K562 (cell line): ENCODE measurements around the gene POM121C. TPM values are rescaled to one million over a fixed set of nuclear protein-coding genes. Genes with fewer than 3 reads are reported as not detected.
"Not testable (repeated sequence)": the region's sequence is repeated elsewhere in the genome, so short reads cannot be mapped to it uniquely, and the experiment has no call there.

ENCODE experiments used
- ATAC-seq: fragments of 200-7000 bp; cut with Tn5 transposase; 3 replicates; pipeline ENCODE4 v1.9.1; 2020; ENCODE audit warnings: moderate library complexity
- BruUV-seq: library from RNA; stranded (reverse); fragments of 400-500 nt; replicated peaks from 2 replicates; lab custom pipeline; 2021; lab: Mats Ljungman, UMichigan
- CTCF ChIA-PET: fragments of 300-600 bp; formaldehyde crosslinking; extraction: SDS; loops from one replicate; lab custom pipeline; 2021; ENCODE audit warnings: low intra/inter-chr PET ratio; lab: Yijun Ruan, JAX
- POLR2A ChIA-PET: fragments of 300-600, 350-650 bp; sonication (Branson Sonifier 250); formaldehyde crosslinking; extraction: SDS; loops from one replicate; lab custom pipeline; 2021; ENCODE audit warnings: antibody characterized with exemption, inconsistent platforms; lab: Yijun Ruan, JAX
- DNase-seq, 4 experiments: peaks; one replicate each; pipeline versions ENCODE4 v3.0.0 to v3.0.0-alpha.2; 2011 to 2018; ENCODE audit warnings: low spot score in 3 of 4, mixed read lengths in 3 of 4; ENCODE audit errors: extremely low read depth in 1 of 4
- FAIRE-seq: peaks from 2 replicates; lab custom pipeline; 2011; peaks lifted over from hg19 to GRCh38; lab: Jason Lieb, UNC
- H2AFZ ChIP-seq: 2 replicates; pipeline ENCODE4 v1.6.0; 2011; ENCODE audit warnings: low read depth, low read length, control low read depth, inconsistent platforms
- H3K27ac ChIP-seq: fragments of 200-600 bp; 3 replicates; pipeline ENCODE4 v1.8.0; 2011; ENCODE audit warnings: low read depth, mild to moderate bottlenecking, control low read depth, inconsistent platforms, low read length, moderate library complexity, mixed read lengths; ENCODE audit errors: extremely low read depth
- H3K27me3 ChIP-seq, 2 experiments: fragments of 300-600 bp in 1 of 2; 2 replicates in 1 of 2; 3 replicates in 1 of 2; pipeline versions ENCODE4 v1.6.0 to v1.8.0; 2011; ENCODE audit warnings: inconsistent platforms in 2 of 2, low read length in 2 of 2, mild to moderate bottlenecking in 1 of 2, mixed read lengths in 1 of 2, moderate library complexity in 1 of 2; ENCODE audit not compliant: control insufficient read depth in 2 of 2, insufficient read depth in 2 of 2
- H3K36me3 ChIP-seq: fragments of 300-600 bp; 3 replicates; pipeline ENCODE4 v1.8.0; 2011; ENCODE audit warnings: mild to moderate bottlenecking, low read length, inconsistent platforms; ENCODE audit not compliant: control insufficient read depth, insufficient read depth
- H3K4me1 ChIP-seq, 2 experiments: fragments of 200-600 bp in 1 of 2; replicated peaks in 1 of 2; 2 replicates in 1 of 2; 3 replicates in 1 of 2; pipeline versions ENCODE4 v1.5.1 to v1.8.0; 2011; ENCODE audit warnings: inconsistent platforms in 2 of 2, low read length in 2 of 2, mild to moderate bottlenecking in 1 of 2, mixed read lengths in 1 of 2, moderate library complexity in 1 of 2; ENCODE audit not compliant: control insufficient read depth in 2 of 2, insufficient read depth in 2 of 2
- H3K4me2 ChIP-seq: 2 replicates; pipeline ENCODE4 v1.6.1; 2011; ENCODE audit warnings: low read length, control low read depth, inconsistent platforms, mixed read lengths; ENCODE audit not compliant: insufficient read depth
- H3K4me3 ChIP-seq: fragments of 200-600 bp; sonication (generic), shearing (Covaris generic); 2 replicates; pipeline ENCODE4 v1.5.1; 2016; ENCODE audit warnings: control low read depth, inconsistent platforms
- H3K79me2 ChIP-seq: fragments of 200-600 bp; 3 replicates; pipeline ENCODE4 v1.8.0; 2011; ENCODE audit warnings: low read length, inconsistent platforms; ENCODE audit not compliant: control insufficient read depth, insufficient read depth
- H3K9ac ChIP-seq, 2 experiments: 2 replicates each; pipeline versions ENCODE4 v1.6.0 to v1.6.1; 2011; ENCODE audit warnings: low read depth in 2 of 2, low read length in 2 of 2, control low read depth in 1 of 2, inconsistent platforms in 1 of 2, mild to moderate bottlenecking in 1 of 2, mixed read lengths in 1 of 2; ENCODE audit not compliant: insufficient read depth in 1 of 2
- H3K9me1 ChIP-seq: one replicate; pipeline ENCODE4 v1.6.0; 2011; ENCODE audit warnings: inconsistent platforms, mild to moderate bottlenecking, low read length, moderate library complexity; ENCODE audit not compliant: control insufficient read depth, insufficient read depth
- H3K9me3 ChIP-seq: replicated peaks from 2 replicates; pipeline ENCODE4 v1.5.1; 2011; ENCODE audit warnings: low read depth, low read length, inconsistent platforms; ENCODE audit not compliant: control insufficient read depth, insufficient read depth
- H4K20me1 ChIP-seq: replicated peaks from 2 replicates; pipeline ENCODE4 v1.6.1; 2011; ENCODE audit warnings: low read length, inconsistent platforms, mixed read lengths; ENCODE audit not compliant: control insufficient read depth, insufficient read depth
- WGBS: fragments of 100-300 bp; shearing (Covaris generic); methylation state at CpG from one replicate; pipeline ENCODE4 v1.1.6; 2016; ENCODE audit warnings: low coverage, mixed read lengths; ENCODE audit not compliant: insufficient coverage; ENCODE audit errors: missing lambda C conversion rate; 5-methylcytosine and 5-hydroxymethylcytosine counted together
- in situ Hi-C: fragments of 300-500 bp; cut with MboI; formaldehyde crosslinking; loops from 4 replicates; pipeline ENCODE4 v1.15.0; 2018; ENCODE audit warnings: inconsistent platforms, mixed read lengths
- intact Hi-C: fragments of 100-400 bp; cut with micrococcal nuclease; formaldehyde crosslinking; loops from 2 replicates; pipeline ENCODE4 v1.14.2; 2022
- polyA plus RNA-seq, 8 experiments: library from polyadenylated mRNA; depleted of rRNA in 4 of 8; stranded (reverse) in 5 of 8; unstranded in 3 of 8; fragments of >200 nt; fragmentation: Nextera tagmentation in 2 of 8; fragmentation: Illumina TruSeq in 1 of 8; extraction: Ambion mirVana in 2 of 8; extraction: Trizol in 1 of 8; gene quantifications; 2 replicates each; pipeline versions ENCODE4 v1.2.1 to v1.2.3, GENCODE V29; 2011 to 2014; ENCODE audit warnings: inconsistent platforms in 1 of 8, missing spikeins in 1 of 8
- total RNA-seq, 7 experiments: library from RNA; depleted of rRNA in 6 of 7; stranded (reverse); fragments of >200 nt in 6 of 7; fragmentation: Illumina TruSeq in 2 of 7; extraction: Trizol in 2 of 7; gene quantifications; 2 replicates each; pipeline versions ENCODE4 v1.2.1 to v1.2.3, GENCODE V29; 2011 to 2021; ENCODE audit warnings: low replicate concordance in 1 of 7

POM121C gene
- total and polyA plus RNA-seq, 9 of the 15 experiments (the other 6 are each of a cell fraction or from before 2014, with no cell fraction given) = 7.1 to 119 (median 21.4) TPM

GRCh38 chr7:75477457-75477856, 8.6 kb downstream of the POM121C start:
- ATAC-seq, intact Hi-C loops, H3K9ac ChIP-seq, H3K9me3 ChIP-seq, BruUV-seq, H3K4me2 ChIP-seq, H3K9me1 ChIP-seq, DNase-seq, in situ Hi-C loops, H3K27ac ChIP-seq, H2AFZ ChIP-seq, H3K4me1 ChIP-seq, H3K27me3 ChIP-seq, CTCF ChIA-PET, H3K4me3 ChIP-seq, H4K20me1 ChIP-seq, FAIRE-seq: not testable (repeated sequence)
- Histone ChIP-seq H3K36me3 (peaks cover 33% of the 10 kb centered on the region; the same call in 1 of the 3 replicates), H3K79me2 (peaks cover 30% of the 10 kb centered on the region)
- POLR2A ChIA-PET = interaction anchor here (0.7 kb wide), 1 partner anchor 930 kb away, joined by 3 read pairs; no protein-coding TSS in a partner anchor

- H3K4me3 ChIP-seq, H3K9me1 ChIP-seq, H4K20me1 ChIP-seq, DNase-seq, H3K9me3 ChIP-seq, H3K9ac ChIP-seq, CTCF ChIA-PET, intact Hi-C loops, BruUV-seq, H3K27me3 ChIP-seq, H3K79me2 ChIP-seq, H2AFZ ChIP-seq, ATAC-seq, POLR2A ChIA-PET, H3K4me2 ChIP-seq, H3K4me1 ChIP-seq, in situ Hi-C loops, H3K27ac ChIP-seq: not testable (repeated sequence)
- FAIRE-seq = peak; percentile 63
- H3K36me3 ChIP-seq = peaks cover 39% of the 10 kb centered on the region
- 94% methylated on average over 3 of the region's 4 CpGs for WGBS
These were observed 15.9 kb downstream of the POM121C start for GRCh38 chr7:75470166-75470565.

GRCh38 chr7:75460541-75460940, 25.6 kb downstream of the POM121C start:
- BruUV-seq, H3K9me3 ChIP-seq, H3K9ac ChIP-seq, H3K4me1 ChIP-seq, H4K20me1 ChIP-seq, H3K79me2 ChIP-seq, DNase-seq, H3K4me3 ChIP-seq, in situ Hi-C loops, H3K27ac ChIP-seq, intact Hi-C loops, H3K4me2 ChIP-seq, H3K27me3 ChIP-seq, FAIRE-seq, CTCF ChIA-PET, POLR2A ChIA-PET, H3K9me1 ChIP-seq, H2AFZ ChIP-seq, H3K36me3 ChIP-seq: not testable (repeated sequence)
- peak; percentile 49; the same call in 2 of the 3 replicates for ATAC-seq
- WGBS = 100% methylated on average over 2 of the region's 5 CpGs

- H3K27me3 ChIP-seq, POLR2A ChIA-PET, FAIRE-seq, H3K9ac ChIP-seq, H3K9me1 ChIP-seq, CTCF ChIA-PET, H3K36me3 ChIP-seq, H3K9me3 ChIP-seq, intact Hi-C loops, H3K79me2 ChIP-seq, H2AFZ ChIP-seq, BruUV-seq, H3K4me2 ChIP-seq, H3K4me1 ChIP-seq, H3K27ac ChIP-seq, ATAC-seq, DNase-seq, H4K20me1 ChIP-seq, H3K4me3 ChIP-seq: not testable (repeated sequence)
- in situ Hi-C loops = loop anchor here (10.0 kb wide), 2 partner anchors 187 to 297 kb away; no protein-coding TSS in a partner anchor
- 100% methylated on average over 1 of the region's 5 CpGs for WGBS
These were observed 28.1 kb downstream of the POM121C start for GRCh38 chr7:75458034-75458433.
